ENCODE data around the gene ZNF397. TPM values are rescaled to one million over a fixed set of nuclear protein-coding genes. Genes with fewer than 3 reads are reported as not detected.

The ZNF397 gene
- polyA plus RNA-seq, 1 donor from 2014 or later: 58.7 TPM

Other genes with a start within 250 kb of the ZNF397 start
- 58.9 and 60.3 TPM in 2 replicates for gene MAPRE2, start 199.6 kb upstream of the ZNF397 start, polyA plus RNA-seq
- 25.4 and 30.6 TPM in 2 replicates for gene ZSCAN30, start 49.2 kb downstream of the ZNF397 start, polyA plus RNA-seq
- 39.4 and 46.3 TPM in 2 replicates for gene ZNF24, start 103.4 kb downstream of the ZNF397 start, polyA plus RNA-seq
- 0.92 and 2.6 TPM in 2 replicates for gene ZNF396, start 136.3 kb downstream of the ZNF397 start, polyA plus RNA-seq

Measured in neural cell (in vitro differentiated cells).